Hypothalamus (tissue), 51 donors: ENCODE results near the gene TIGAR.

ENCODE experiments used
- DNase-seq, 51 donors: peaks; one replicate each; lab custom pipeline; 2025; lab: John Stamatoyannopoulos, UW

Gene TIGAR

GRCh38 chr12:4370265-4370664 is 49.3 kb downstream of the TIGAR start:
- no peak for DNase-seq

DNA sequence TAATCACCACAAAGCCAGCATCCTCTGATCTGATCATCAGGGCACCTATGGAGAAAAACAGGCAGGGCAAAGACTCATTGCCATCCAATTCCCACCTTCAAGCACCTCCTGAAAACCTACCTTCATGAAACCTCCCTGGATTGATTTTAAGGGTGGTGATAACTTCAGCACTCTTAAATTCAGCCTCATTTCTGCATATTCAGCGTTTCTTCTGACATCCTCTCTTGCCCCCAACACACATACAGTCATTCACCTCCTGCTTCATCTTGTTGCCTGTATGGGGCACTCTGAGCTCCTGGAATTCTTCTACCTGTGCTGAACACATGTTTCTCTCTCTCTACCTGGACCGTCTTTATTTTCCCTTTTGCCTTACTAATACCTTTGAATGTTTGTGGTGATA is 51.6 kb downstream of the TIGAR start:
- DNase-seq, result no peak

GRCh38 chr12:4375449-4375848 is 54.4 kb downstream of the TIGAR start:
- DNase-seq, result no peak

DNA sequence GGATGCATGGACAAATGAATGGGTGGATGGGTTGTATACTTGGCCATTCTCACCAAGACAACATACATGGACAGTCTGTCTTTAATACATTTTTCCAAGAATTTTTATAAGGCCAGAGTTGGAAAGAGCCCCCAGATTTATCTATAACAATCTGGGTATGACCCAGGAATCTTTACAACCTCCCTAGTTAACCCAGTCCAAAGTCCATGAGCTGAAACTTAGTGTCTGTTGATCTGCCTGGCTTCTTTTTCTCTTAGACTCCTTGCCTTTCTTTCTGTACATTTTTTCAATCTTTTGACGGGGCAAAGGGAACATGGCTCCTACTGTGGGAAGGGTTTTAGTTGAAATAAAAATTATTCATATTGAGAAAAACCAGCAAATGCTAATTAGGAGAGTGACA is 57.8 kb downstream of the TIGAR start:
- DNase-seq, result no peak

- DNase-seq, result no peak
Observed at GRCh38 chr12:4379405-4379804, 58.4 kb downstream of the TIGAR start, which contains the start of gene FGF23. FGF23 (minus strand) TSS chr12:4379712; CDS start chr12:4379582, 130 bp downstream.

DNA sequence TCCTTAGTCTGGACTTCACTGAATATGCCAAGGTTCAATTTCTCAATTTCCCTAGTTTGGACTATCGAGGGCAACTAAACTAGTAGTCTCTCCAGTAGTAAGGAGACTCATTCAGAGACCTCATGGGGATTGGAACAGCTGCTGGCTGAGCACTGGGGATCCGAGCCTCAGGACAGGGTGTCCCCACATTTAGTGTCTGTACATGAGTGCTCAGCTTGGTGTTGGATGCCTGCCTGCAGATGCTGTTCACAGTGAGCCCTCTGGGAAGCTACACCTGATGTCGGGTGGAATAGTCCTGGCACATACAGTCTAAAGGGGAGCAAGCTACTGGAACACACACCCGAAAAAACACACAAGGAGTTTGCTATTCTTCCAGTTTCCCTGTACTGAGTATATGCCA is 59.3 kb downstream of the TIGAR start:
- no peak for DNase-seq

GRCh38 chr12:4383304-4383865 is 62.4 kb downstream of the TIGAR start:
- no peak for DNase-seq

DNA sequence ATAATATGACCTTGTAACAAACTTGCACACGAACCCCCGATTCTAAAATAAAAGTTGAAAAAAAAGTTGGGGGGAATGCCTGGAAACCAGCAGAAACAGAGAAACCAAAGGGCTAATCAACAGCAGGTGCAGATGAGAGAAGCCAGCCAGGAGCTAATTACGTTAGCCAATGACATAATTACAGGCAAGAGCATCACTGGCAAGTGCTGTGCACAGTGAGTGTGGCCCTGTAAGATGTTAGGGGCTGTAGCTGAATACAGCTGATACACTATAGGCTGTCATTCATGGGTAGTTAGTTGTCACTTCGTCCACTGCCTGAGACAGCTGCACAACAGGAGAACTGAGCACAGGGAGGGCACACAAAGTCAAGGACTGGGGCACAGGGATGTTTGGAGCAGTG is 65.8 kb downstream of the TIGAR start:
- DNase-seq, result no peak

GRCh38 chr12:4387607-4388006 is 66.6 kb downstream of the TIGAR start:
- no peak for DNase-seq

DNA sequence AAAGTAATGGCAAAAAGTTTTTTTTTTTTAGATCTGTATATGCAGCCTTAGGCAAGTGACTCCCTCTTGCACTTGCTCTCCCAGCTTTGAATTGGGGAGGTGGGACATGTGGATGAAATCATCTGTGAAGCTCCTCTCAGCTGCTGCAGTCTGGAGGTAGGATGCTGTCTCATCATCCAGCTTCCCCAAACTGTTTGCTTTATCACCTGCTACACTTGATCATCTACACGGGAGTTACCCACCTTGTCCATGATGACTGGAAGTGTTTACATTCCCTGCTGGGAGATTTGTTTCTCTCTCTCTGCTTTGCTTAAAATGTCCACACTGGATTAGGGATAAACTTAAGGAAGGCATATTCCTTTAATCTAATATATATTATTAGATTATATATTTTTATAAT is 67.0 kb downstream of the TIGAR start:
- DNase-seq, result no peak

DNA sequence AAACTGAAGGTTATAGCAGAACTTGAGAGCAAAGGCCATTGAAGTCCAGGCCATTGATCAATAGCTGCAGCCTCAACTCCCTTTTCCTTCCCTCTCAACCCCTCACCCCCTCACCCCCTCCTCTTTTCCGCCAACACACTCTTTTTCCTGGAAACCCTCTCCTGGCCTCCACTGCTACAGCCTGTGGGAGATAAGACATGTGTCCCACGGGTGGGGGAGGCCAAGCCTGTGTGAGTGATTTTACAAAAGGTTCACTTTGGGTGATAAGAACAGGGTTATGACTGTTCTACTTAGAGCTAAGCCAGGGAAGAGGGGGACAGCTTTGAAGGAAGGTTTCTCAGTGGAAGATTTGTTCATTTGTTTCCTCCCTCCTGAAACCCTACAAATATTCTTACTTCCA is 67.6 kb downstream of the TIGAR start:
- DNase-seq, result no peak

GRCh38 chr12:4392223-4392742 is 71.3 kb downstream of the TIGAR start:
- DNase-seq, result no peak

GRCh38 chr12:4393211-4393610 is 72.2 kb downstream of the TIGAR start:
- DNase-seq, result no peak

DNA sequence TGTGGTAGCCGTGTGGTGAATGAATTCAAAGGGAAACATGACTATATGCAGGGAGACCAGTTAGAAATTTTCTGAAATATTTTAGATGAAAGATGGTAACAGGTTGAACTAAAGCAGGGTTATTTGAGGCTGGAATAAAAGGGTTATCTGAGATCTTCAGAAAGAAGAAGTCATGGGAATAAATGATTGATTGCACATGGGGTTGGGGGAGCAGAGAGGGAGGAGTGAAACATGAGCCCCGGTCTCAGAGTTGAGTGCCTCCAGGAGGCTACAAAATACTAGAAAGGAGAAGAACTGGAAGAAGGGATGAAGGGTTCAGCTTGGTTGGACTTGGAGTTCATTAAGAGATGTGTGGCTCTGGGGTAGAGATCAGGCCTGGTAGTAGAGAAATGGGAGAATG is 74.8 kb downstream of the TIGAR start:
- no peak for DNase-seq

GRCh38 chr12:4401117-4401516 is 80.1 kb downstream of the TIGAR start:
- DNase-seq, result no peak

GRCh38 chr12:4402996-4403395 is 82.0 kb downstream of the TIGAR start:
- no peak for DNase-seq
